ENCODE measurements around the gene SERPINB6.

The SERPINB6 gene

DNA sequence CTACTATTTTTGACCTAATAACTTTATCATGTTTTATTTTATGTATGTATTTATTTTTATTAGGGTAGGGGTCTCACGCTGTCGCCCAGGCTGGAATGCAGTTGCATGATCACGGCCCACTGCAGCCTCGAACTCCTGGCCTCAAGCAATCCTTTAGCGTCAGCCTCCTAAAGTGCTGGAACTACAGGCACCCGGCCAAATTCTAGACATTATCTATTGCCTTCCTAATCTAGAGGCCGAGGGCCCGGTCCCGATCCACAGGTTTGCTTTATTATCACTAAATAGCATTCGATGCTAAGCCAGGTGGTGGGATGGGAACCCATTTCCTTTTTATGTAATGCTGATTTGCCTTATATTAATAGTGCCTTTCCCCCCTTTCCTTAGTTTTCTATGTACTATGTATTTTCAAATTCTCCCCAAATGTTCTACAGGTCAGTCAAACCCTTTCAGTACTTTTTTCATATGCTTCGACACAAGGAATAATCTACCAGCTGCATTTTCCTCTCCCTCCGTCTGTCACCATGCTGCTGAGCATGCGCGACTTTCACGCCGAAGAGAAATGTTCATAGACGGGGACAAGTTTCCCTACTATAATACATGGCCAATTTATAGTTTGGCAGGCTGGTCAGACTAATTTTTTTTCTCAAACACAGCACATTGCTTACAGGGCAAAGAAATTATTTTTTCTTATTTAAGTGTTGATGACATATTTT, 6.4 kb downstream of the SERPINB6 start:
- no peak for DNase-seq (ENCODE audit: extremely low spot score)
- ChIA-PET CTCF (interaction anchor here (1.1 to 2.0 kb wide), 7 partner anchors 10 to 133 kb away, joined by 3 to 5 read pairs (median 3); no protein-coding TSS in a partner anchor), POLR2A (no interaction called here)
- TF ChIP-seq, protein P1, sequence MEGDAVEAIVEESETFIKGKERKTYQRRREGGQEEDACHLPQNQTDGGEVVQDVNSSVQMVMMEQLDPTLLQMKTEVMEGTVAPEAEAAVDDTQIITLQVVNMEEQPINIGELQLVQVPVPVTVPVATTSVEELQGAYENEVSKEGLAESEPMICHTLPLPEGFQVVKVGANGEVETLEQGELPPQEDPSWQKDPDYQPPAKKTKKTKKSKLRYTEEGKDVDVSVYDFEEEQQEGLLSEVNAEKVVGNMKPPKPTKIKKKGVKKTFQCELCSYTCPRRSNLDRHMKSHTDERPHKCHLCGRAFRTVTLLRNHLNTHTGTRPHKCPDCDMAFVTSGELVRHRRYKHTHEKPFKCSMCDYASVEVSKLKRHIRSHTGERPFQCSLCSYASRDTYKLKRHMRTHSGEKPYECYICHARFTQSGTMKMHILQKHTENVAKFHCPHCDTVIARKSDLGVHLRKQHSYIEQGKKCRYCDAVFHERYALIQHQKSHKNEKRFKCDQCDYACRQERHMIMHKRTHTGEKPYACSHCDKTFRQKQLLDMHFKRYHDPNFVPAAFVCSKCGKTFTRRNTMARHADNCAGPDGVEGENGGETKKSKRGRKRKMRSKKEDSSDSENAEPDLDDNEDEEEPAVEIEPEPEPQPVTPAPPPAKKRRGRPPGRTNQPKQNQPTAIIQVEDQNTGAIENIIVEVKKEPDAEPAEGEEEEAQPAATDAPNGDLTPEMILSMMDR (IDR thresholded peaks at IDR 0.05; ENCODE audit: control extremely low read depth, extremely low read depth, low read depth, missing control alignments) = no peak

DNA sequence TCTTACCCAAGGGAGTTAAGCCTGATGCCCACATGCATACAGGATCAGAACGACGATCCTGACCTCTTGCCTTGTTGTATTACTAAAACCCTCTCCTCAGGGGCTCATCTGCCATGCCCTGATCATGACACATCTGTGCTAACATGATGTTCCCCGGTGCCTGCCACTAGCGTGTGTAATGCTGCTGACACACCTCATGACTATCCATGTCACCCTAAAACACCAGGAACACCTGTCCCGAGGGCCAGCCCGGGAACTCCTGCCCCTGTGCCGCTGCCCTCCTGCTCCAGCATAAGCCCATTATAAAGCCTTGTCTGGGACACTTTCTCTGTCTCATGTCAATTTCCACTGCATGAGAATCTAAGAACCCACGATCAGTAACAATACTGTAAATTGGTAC, 7.6 kb downstream of the SERPINB6 start:
- DNase-seq (ENCODE audit: extremely low spot score) = no peak
- TF ChIP-seq, protein P1 (IDR thresholded peaks at IDR 0.05; ENCODE audit: control extremely low read depth, extremely low read depth, low read depth, missing control alignments) = no peak
- ChIA-PET CTCF (interaction anchor here (1.3 to 1.5 kb wide), 2 partner anchors 17 to 172 kb away, joined by 3 to 5 read pairs; no protein-coding TSS in a partner anchor), POLR2A (no interaction called here)

DNA sequence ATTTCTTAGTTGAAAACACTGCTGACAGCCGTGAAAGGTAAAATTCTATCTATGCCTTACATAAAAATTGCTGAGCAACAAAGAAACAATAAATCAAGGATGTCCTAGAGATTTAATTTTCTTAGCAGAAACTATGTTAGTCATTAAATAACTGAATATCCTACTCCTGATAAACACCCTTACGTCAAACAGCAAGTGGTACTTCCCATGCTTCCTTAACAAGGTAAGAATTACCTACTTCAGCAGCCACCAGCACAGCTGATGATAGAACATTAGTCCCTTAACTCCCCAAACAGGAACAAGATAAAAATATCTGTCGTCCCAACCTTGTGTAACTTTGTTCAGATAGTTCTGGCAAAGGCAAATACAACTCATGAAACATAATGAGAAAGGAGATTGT, 8.7 kb downstream of the SERPINB6 start:
- TF ChIP-seq, protein P1 (IDR thresholded peaks at IDR 0.05; ENCODE audit: control extremely low read depth, extremely low read depth, low read depth, missing control alignments) = no peak
- no peak for DNase-seq (ENCODE audit: extremely low spot score)
- CTCF ChIA-PET = interaction anchor here (1.3 to 1.6 kb wide), 3 partner anchors 10 to 171 kb away, joined by 3 to 5 read pairs (median 5); no protein-coding TSS in a partner anchor
- POLR2A ChIA-PET = no interaction called here

DNA sequence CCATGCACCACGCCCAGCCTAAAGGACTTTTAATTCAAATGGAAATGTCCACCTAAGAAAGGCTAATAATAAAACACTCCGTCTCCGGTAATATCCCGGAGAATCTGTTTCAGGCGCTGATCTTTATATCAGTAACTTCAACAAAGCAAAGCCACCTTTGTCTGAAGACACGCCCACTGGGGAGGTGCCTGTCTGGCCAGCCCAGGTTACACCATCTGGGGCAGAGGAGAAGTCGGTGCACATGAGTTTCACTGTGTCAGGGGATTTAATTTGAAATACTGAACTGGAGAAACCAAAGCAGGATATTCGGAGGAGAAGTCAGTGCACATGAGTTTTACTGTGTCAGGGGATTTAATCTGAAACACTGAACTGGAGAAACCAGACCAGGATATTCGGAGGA, 9.4 kb downstream of the SERPINB6 start:
- ChIA-PET CTCF (interaction anchor here (1.5 to 1.6 kb wide), 2 partner anchors 9 to 18 kb away, joined by 5 read pairs; no protein-coding TSS in a partner anchor), POLR2A (no interaction called here)
- no peak for DNase-seq (ENCODE audit: extremely low spot score)
- TF ChIP-seq, protein P1 (IDR thresholded peaks at IDR 0.05; ENCODE audit: control extremely low read depth, extremely low read depth, low read depth, missing control alignments) = no peak

DNA sequence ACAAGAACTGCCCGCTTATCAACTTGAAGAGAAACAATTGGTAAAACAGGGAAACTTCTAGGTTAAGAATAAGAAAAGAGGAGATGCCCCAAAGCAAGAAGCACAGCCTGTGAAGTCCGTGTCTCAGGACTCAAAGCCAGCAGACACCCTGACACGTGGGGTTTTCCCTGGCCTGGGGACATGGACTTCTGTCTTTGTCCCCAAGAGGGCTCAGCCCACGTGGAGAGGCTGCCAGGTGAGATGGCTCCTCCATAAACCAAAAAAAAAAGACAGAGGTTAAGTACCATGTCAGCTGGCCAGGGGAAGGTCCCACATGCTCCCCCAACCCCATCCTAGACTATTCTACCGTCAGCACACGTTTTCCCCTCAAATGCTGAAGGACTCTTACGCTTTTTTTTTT, 9.9 kb downstream of the SERPINB6 start:
- POLR2A ChIA-PET = no interaction called here
- no peak for DNase-seq (ENCODE audit: extremely low spot score)
- TF ChIP-seq, protein P1 (IDR thresholded peaks at IDR 0.05; ENCODE audit: control extremely low read depth, extremely low read depth, low read depth, missing control alignments) = no peak
- CTCF ChIA-PET = no interaction called here

DNA sequence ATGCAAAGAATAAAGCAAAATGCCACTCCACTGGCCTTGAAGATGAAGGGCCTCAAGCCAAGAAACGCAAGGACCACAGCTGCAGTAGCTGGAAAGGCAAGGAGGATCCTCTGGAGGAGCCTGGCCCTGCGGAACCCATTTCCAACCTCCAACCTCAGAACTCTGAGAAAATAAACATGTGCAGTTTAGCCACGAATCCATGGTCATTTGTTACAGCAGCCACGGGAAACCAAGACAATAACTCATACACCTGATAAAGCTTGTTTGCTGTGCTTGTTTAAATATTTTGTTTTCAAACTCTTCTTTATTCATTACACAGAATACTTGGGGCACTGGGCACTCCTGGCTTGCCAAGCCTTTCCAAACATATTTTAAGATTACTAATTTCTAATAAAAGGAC, 10.4 kb downstream of the SERPINB6 start:
- POLR2A ChIA-PET = no interaction called here
- CTCF ChIA-PET = interaction anchor here (1.3 kb wide), 1 partner anchor 31 kb away, joined by 3 read pairs; no protein-coding TSS in a partner anchor
- TF ChIP-seq, protein P1 (IDR thresholded peaks at IDR 0.05; ENCODE audit: control extremely low read depth, extremely low read depth, low read depth, missing control alignments) = no peak
- DNase-seq (ENCODE audit: extremely low spot score) = no peak
